Stimulated activated CD4-positive, alpha-beta T cell treated with anti-CD3 and anti-CD28 coated beads, TNF-alpha, amount 100 ng/mL, for 48 hours (primary cell): Measurements from ENCODE around the gene CLPSL1.
"Not testable (repeated sequence)": the region's sequence is repeated elsewhere in the genome, so short reads cannot be mapped to it uniquely, and the experiment has no call there.

Experiments used
- DNase-seq, 3 donors: peaks; one replicate each; pipeline ENCODE4 v3.0.0-alpha.2; 2020; ENCODE audit warnings: low read depth in 3 of 3

The CLPSL1 gene

GRCh38 chr6:35780719-35781118, at the start of gene CLPSL1:
CLPSL1 (plus strand) TSS chr6:35781019; CDS start chr6:35781111, 92 bp downstream.
- DNase-seq: no peak

GRCh38 chr6:35731414-35731735, 49.4 kb upstream of the CLPSL1 start:
- DNase-seq: peak; percentile 81 to 96 (median 88)

- peak; percentile 89 to 97 (median 90) for DNase-seq
Measured at GRCh38 chr6:35731736-35732532, 48.9 kb upstream of the CLPSL1 start.

GRCh38 chr6:35733633-35734032, 47.2 kb upstream of the CLPSL1 start:
- no peak for DNase-seq

- DNase-seq: not testable (repeated sequence)
Measured at GRCh38 chr6:35734319-35734718, 46.5 kb upstream of the CLPSL1 start.

GRCh38 chr6:35735452-35735851, 45.4 kb upstream of the CLPSL1 start:
- DNase-seq: no peak

GRCh38 chr6:35736253-35736894, 44.4 kb upstream of the CLPSL1 start:
- DNase-seq: peak in 2 of 3 donors; percentile 78 to 86

GRCh38 chr6:35736982-35737412, 43.8 kb upstream of the CLPSL1 start, which contains the start of gene ARMC12:
ARMC12 (plus strand) TSS chr6:35737032; CDS start chr6:35737109, 77 bp downstream.
- DNase-seq: no peak

- no peak for DNase-seq
Measured at GRCh38 chr6:35737413-35738211, 43.2 kb upstream of the CLPSL1 start.

- no peak for DNase-seq
Measured at GRCh38 chr6:35739645-35740524, 40.9 kb upstream of the CLPSL1 start.

GRCh38 chr6:35742842-35743241, 38.0 kb upstream of the CLPSL1 start:
- no peak for DNase-seq

- no peak for DNase-seq
Measured at GRCh38 chr6:35745509-35745908, 35.3 kb upstream of the CLPSL1 start.

- no peak for DNase-seq
Measured at GRCh38 chr6:35746516-35746915, 34.3 kb upstream of the CLPSL1 start.

- no peak for DNase-seq
Measured at GRCh38 chr6:35747877-35748276, 32.9 kb upstream of the CLPSL1 start.

- no peak for DNase-seq
Measured at GRCh38 chr6:35750557-35750956, 30.3 kb upstream of the CLPSL1 start.

- peak in 1 of 3 donors; percentile 37 for DNase-seq
Measured at GRCh38 chr6:35751594-35751993, 29.2 kb upstream of the CLPSL1 start.

- DNase-seq: no peak
Measured at GRCh38 chr6:35752330-35752729, 28.5 kb upstream of the CLPSL1 start.

GRCh38 chr6:35754452-35755277, 26.2 kb upstream of the CLPSL1 start:
- no peak for DNase-seq

GRCh38 chr6:35755278-35755924, 25.4 kb upstream of the CLPSL1 start:
- no peak for DNase-seq
